GM18520 (cell line): ENCODE measurements around the gene PRPSAP1.
"Not testable (repeated sequence)": the region's sequence is repeated elsewhere in the genome, so short reads cannot be mapped to it uniquely, and the experiment has no call there.

Experiments used
- ATAC-seq: cut with Tn5 transposase; IDR thresholded peaks from one replicate; pipeline ENCODE4 v1.9.1; 2021; ENCODE audit not compliant: unreplicated experiment

The PRPSAP1 gene

GRCh38 chr17:76360461-76360860 lies 6.7 kb upstream of the PRPSAP1 start:
- no peak for ATAC-seq

GRCh38 chr17:76359776-76360175 lies 6.1 kb upstream of the PRPSAP1 start:
- not testable (repeated sequence) for ATAC-seq

- ATAC-seq, result no peak
Measured at GRCh38 chr17:76359375-76359774, 5.7 kb upstream of the PRPSAP1 start.

GRCh38 chr17:76357597-76358158 lies 4.0 kb upstream of the PRPSAP1 start:
- ATAC-seq, result no peak

GRCh38 chr17:76356803-76357456 lies 3.2 kb upstream of the PRPSAP1 start:
- no peak for ATAC-seq

GRCh38 chr17:76354747-76355310 lies 1.1 kb upstream of the PRPSAP1 start:
- no peak for ATAC-seq

GRCh38 chr17:76354317-76354729 lies 607 bp upstream of the PRPSAP1 start:
- no peak for ATAC-seq

GRCh38 chr17:76353004-76353598 lies 615 bp downstream of the PRPSAP1 start:
- ATAC-seq, result no peak

- no peak for ATAC-seq
Measured at GRCh38 chr17:76351526-76352071, 2.1 kb downstream of the PRPSAP1 start.

- ATAC-seq, result no peak
Measured at GRCh38 chr17:76350463-76350862, 3.3 kb downstream of the PRPSAP1 start.

- ATAC-seq, result not testable (repeated sequence)
Measured at GRCh38 chr17:76346936-76347335, 6.8 kb downstream of the PRPSAP1 start.

- ATAC-seq, result no peak
Measured at GRCh38 chr17:76345377-76345974, 8.2 kb downstream of the PRPSAP1 start.

- no peak for ATAC-seq
Measured at GRCh38 chr17:76343106-76343505, 10.6 kb downstream of the PRPSAP1 start.

GRCh38 chr17:76341301-76341700 lies 12.4 kb downstream of the PRPSAP1 start:
- no peak for ATAC-seq

GRCh38 chr17:76337413-76337777 lies 16.3 kb downstream of the PRPSAP1 start:
- no peak for ATAC-seq

GRCh38 chr17:76336756-76337412 lies 16.8 kb downstream of the PRPSAP1 start:
- ATAC-seq, result no peak

- ATAC-seq, result no peak
Measured at GRCh38 chr17:76335716-76336381, 17.9 kb downstream of the PRPSAP1 start.

GRCh38 chr17:76333673-76334505 lies 19.8 kb downstream of the PRPSAP1 start:
- no peak for ATAC-seq

GRCh38 chr17:76331083-76331482 lies 22.6 kb downstream of the PRPSAP1 start:
- ATAC-seq, result no peak

GRCh38 chr17:76329664-76330063 lies 24.1 kb downstream of the PRPSAP1 start:
- no peak for ATAC-seq
